ENCODE measurements around the gene PTPRR.

The PTPRR gene

GRCh38 chr12:70788774-70789173 lies 131.8 kb downstream of the PTPRR start:
- DNase-seq: no peak

DNA sequence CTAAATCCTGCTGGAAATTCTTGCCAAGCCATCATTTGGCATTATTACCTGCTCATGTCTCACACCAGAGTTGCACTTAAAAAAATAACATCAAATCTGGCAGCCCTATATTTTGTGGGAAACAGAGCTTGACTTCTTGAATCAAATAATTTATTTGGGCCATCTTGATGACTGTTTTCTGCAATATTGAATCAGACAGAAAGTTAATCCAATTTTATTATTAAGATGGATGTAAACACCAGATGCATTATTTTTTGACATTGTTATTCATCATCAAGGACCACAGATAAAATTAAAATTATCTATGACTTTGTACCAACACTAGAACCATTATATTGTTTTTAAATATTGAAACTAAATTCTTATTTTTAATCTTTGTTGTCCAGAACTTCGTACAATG lies 132.9 kb downstream of the PTPRR start:
- no peak for DNase-seq

DNA sequence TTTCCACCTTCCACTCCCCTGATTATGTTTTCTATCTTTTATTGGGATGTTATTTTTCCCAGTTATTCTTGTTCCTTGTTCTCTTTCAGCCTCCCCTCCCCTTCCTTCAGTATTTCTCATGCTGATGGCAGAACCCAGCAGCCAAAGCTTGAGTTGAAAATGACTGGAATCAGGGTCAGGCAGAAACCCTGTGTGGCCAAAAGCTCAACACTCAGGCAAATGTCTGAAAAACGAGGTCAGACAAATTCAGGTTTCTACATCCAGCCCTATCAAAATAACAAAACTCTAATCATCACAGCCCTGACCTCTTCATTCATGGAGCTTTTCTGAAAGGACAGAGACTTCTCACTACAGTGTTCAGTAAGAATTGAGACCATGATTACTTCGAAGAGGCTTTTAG lies 134.6 kb downstream of the PTPRR start:
- no peak for DNase-seq

- DNase-seq: no peak
These were observed 136.4 kb downstream of the PTPRR start for GRCh38 chr12:70784042-70784668.

DNA sequence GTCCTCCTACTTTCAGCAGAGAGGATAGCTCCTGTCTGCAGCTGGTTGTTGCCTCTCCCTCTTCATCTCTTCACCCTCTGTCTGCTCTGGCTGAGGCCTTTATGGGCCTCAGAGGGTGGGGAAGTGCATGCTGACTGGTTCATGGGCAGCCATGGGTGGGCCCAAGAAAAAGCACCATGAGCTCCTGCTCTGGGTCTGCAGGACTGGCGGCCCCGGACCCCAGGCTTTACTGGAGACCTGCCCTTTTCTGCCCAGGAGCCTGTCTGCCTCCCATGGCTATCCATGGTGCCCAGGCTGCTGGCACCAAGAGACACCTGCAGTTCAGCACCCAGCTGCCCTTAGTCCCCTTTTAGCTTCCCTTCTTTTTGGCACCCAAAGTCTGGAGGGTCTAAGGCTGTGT lies 137.1 kb downstream of the PTPRR start:
- DNase-seq: no peak

DNA sequence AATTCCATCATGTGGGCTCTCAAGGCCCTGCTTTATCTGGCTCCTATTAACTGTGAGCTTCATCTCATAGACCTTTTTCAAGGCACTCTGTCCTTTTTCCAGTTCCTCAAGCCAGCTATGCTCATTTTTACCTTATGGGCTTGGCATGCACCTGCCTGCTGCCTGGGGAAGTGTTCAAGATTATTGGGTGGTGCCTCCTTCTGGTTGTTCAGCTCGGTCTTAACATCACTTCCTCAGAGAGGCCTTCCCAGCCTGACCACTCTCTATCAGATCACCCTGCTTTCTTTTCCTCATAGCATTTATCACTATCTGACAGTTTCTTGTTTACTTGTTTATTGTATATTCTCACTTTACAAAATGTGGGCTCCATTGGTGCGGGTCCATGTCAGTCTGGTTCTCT lies 141.3 kb downstream of the PTPRR start:
- no peak for DNase-seq

DNA sequence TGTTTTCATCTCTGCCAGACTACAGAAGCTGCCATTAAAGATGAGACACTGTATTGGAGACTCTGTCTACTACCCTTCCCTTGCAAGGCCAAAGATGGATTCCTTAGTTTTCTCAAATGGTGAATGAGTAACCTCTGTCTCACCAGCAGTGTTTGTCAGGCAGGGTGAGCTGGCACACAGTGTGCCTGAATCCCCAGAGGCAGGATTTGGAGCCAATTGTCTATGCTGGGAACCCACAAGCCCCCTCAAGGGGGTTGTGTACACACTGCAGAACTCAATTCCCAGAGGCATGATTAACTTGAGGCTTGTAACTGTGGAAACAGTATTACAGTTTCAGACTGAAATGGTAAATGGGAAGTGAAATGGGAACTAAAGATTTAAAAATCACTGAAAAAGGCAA lies 146.5 kb downstream of the PTPRR start:
- no peak for DNase-seq

DNA sequence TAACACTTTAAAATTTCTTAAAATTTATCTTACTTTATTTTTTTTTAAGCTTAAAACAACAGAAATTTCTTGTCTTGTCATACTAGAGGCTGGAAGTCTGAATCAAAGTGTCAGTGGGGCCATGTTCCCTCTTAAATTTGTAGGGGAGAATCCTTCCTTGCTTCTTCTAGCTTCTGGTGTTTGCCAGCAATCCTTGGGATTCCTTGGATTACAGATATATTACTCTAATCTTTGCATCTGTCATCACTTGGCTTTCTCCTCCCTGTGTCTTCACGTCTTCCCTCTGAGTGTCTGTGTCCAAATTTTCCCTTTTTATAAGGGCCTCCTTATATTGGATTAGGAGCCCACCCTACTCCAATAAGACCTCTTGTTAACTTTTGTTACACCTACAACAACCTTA lies 147.7 kb downstream of the PTPRR start:
- DNase-seq: no peak

GRCh38 chr12:70771581-70771980 lies 149.0 kb downstream of the PTPRR start:
- no peak for DNase-seq

- no peak for DNase-seq
These were observed 156.9 kb downstream of the PTPRR start for GRCh38 chr12:70763666-70764065.

DNA sequence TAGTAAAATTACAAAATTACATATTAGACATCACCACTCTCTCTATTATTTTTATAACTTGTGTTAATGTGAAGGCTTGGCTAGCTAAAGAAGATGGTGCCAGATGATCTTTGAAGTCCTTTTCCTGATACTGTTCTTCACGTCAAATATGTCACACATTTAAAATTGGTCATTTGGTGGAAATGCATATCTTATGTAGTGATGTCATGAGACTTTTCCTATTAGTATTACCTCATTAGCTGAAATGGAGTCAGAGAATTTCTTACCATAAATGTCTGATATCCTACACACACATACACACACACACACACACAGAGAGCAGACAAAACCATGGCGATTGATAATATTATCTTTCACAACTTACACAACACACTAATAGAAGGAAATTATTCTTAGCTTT lies 158.5 kb downstream of the PTPRR start:
- DNase-seq: no peak

DNA sequence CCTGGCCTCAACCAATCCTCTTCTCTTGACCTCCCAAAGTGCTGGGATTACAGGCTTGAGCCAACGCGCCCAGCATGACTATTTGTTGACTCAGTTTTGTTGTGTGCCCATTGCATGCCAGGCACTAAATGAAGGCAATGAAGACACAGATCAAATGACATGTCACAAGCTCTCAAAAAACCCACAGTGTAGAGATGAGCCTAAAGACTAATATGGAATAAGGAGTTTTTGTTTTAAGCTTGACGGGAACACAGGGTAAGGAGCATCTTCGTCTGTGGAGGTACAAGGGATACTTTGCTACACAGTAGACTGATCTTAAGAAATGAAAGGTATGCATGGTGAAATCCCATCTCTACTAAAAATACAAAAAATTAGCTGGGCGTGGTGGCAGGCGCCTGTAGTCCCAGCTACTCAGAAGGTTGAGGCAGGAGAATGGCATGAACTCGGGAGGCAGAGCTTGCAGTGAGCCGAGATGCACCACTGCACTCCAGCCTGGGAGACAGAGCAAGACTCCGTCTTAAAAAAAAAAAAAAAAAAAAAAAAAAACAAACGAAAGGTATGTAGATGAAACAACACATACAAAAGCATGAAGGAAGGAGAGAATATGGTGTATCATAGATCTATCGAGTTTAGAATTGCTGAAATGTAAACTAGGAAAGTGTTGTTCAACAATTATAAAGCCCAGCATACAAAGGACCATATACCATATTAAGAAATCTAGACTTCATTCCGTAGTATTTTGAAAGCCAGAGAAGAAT lies 161.2 kb downstream of the PTPRR start:
- no peak for DNase-seq

DNA sequence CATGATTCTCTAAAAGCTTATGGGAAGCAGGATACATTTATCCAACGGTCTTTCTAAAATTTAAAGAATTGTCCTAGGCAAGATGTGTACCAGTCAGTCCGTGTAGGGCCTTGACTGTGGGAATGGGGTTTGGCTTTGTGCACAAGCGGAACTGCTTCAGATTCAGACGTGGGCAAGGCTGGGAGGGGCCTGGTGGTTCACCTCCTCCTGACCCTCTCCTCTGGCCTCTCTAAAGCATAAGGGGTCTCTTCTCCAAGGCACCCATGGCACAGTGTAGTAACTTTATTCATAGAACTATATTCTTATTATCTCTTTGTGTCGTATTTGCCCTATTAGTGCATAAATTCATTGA lies 162.1 kb downstream of the PTPRR start:
- DNase-seq: no peak

- no peak for DNase-seq
These were observed 162.6 kb downstream of the PTPRR start for GRCh38 chr12:70757830-70758493.

DNA sequence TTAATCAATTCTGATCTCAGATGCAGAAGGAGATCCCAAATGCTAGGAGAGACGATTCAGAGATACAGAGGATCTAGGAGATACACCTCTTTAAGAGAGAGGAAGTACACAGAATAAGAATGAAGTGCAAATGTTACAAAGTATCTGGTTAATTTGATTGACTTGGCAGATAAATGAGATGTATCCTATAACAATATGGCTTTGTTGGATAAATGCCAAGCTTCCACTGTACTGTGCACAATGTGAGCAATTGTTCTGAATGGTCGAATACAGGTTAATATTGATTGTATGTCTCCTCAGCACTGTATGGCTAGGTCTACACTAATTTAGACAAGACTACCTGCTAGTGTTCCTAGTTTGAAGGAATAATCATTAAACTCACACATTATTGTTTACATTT lies 163.7 kb downstream of the PTPRR start:
- no peak for DNase-seq

- peak in 1 of 5 experiments; percentile 59 for DNase-seq
These were observed 164.4 kb downstream of the PTPRR start for GRCh38 chr12:70756118-70756517.

GRCh38 chr12:70754330-70754741 lies 166.2 kb downstream of the PTPRR start:
- DNase-seq: peak in 1 of 5 experiments; percentile 15

DNA sequence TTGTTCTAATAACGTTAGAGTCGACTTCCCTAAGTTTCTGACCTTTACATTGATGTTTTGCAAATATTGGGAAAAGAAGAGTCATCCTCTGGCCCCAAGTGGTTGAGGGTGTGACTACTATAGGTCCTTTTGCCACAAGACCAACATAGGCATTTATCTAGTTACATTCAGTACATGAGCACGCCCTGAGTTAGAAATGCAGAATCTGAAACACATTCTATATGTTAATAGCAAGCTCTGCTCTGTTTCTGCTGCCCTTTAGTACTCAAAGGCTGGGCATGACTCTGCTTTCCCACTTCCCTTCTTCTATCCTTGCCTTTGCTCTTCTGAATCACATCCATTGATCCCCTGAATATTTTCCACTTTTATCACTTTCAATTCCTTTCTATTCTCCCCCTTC lies 168.2 kb downstream of the PTPRR start:
- no peak for DNase-seq

GRCh38 chr12:70749931-70750330 lies 170.6 kb downstream of the PTPRR start:
- no peak for DNase-seq

DNA sequence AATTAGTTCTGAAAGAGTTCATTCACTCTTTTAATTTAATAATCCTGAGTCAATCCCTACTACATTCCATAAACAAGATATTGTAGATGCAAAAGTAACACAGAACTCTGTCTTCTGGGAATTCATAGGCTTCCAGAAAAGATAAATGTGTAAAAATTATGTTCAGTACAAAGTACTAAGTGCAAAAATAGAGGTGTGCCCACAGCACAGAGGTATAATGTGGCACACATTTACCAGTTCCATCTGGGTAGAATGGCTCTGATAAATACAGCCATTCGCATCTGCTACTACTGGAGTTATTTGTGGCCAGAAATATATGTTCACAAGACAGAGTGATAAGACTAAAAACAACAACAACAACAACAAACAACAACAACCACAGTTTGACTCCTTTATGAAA lies 171.7 kb downstream of the PTPRR start:
- no peak for DNase-seq

GRCh38 chr12:70747445-70748260 lies 172.9 kb downstream of the PTPRR start:
- no peak for DNase-seq

GRCh38 chr12:70745048-70745447 lies 175.5 kb downstream of the PTPRR start:
- no peak for DNase-seq

DNA sequence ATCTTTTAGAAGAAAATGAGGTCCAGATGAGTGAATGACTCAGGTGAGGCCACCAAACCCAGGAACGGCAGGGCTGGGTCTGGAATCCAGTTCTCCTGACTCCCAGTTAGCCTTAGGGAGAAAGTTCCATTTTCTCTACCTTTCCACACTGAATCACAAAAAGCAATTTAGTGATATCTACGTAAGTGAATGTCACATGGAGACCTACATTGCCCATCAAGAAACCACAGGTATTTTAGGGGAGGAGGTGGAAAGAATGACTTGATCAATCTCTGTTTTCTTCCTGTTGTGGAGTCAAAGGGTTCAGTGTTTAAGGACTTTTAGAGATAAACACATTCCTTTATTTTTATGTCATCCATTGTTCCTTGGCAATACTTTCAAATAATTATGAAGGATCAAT lies 176.4 kb downstream of the PTPRR start:
- no peak for DNase-seq

Data from T-helper 2 cell (primary cell).